GM12878 (cell line): ENCODE measurements around the gene SYPL2. TPM values are rescaled to one million over a fixed set of nuclear protein-coding genes. Genes with fewer than 3 reads are reported as not detected.
A peak's percentile ranks its signal among the peaks of the same experiment; 100 is the strongest.

Source experiments
- ASH2L ChIP-seq: fragments of 300-600, 200-600 bp; sonication (generic); IDR thresholded peaks from 2 replicates; pipeline ENCODE4 v1.6.1; 2017; ENCODE audit warnings: low read depth, mild to moderate bottlenecking, borderline replicate concordance
- CBX3 ChIP-seq: fragments of 200-600 bp; sonication (generic); IDR thresholded peaks from 2 replicates; pipeline ENCODE4 v1.6.1; 2016; ENCODE audit warnings: low read depth, borderline replicate concordance
- CEBPB ChIP-seq, 2 experiments: fragments of 150-350 bp in 1 of 2; IDR thresholded peaks; 2 replicates each; pipeline ENCODE4 v1.6.1; 2012 to 2014; ENCODE audit warnings: low read depth in 2 of 2, low read length in 2 of 2, borderline replicate concordance in 1 of 2, inconsistent platforms in 1 of 2
- CREB1 ChIP-seq: IDR thresholded peaks from 2 replicates; pipeline ENCODE4 v1.6.1; 2012; ENCODE audit warnings: low read depth, mild to moderate bottlenecking, inconsistent platforms
- CREM ChIP-seq: IDR thresholded peaks from 2 replicates; pipeline ENCODE4 v1.6.1; 2014; ENCODE audit warnings: antibody characterized with exemption, low read depth
- E2F8 ChIP-seq: fragments of 450-650 bp; IDR thresholded peaks from 2 replicates; pipeline ENCODE4 v1.6.1; 2018; ENCODE audit warnings: mild to moderate bottlenecking, low read depth, moderate library complexity; ENCODE audit not compliant: partially characterized antibody
- IRF5 ChIP-seq: fragments of 450-650 bp; IDR thresholded peaks from 2 replicates; pipeline ENCODE4 v1.6.1; 2017; ENCODE audit warnings: borderline replicate concordance
- MLLT1 ChIP-seq: fragments of 450-650 bp; IDR thresholded peaks from 2 replicates; pipeline ENCODE4 v1.6.1; 2016; ENCODE audit warnings: mild to moderate bottlenecking
- NBN ChIP-seq: fragments of 450-650 bp; IDR thresholded peaks from 2 replicates; pipeline ENCODE4 v1.6.1; 2016
- NR2F1 ChIP-seq: fragments of 450-650 bp; conservative IDR thresholded peaks from 2 replicates; pipeline ENCODE4 v1.6.1; 2017; ENCODE audit warnings: mild to moderate bottlenecking
- POLR2A ChIP-seq: IDR thresholded peaks from 2 replicates; pipeline ENCODE4 v1.6.1; 2011; ENCODE audit warnings: low read depth, mild to moderate bottlenecking, low read length
- POLR2AphosphoS2 ChIP-seq: IDR thresholded peaks from 2 replicates; pipeline ENCODE4 v1.6.1; 2011; ENCODE audit warnings: low read depth, mild to moderate bottlenecking, low read length, improper control_type of control experiment, moderate library complexity
- POLR2AphosphoS5 ChIP-seq: IDR thresholded peaks from 2 replicates; pipeline ENCODE4 v1.6.1; 2011; ENCODE audit warnings: mild to moderate bottlenecking, low read length, inconsistent platforms
- RB1 ChIP-seq: fragments of 450-650 bp; formaldehyde crosslinking; IDR thresholded peaks from 2 replicates; pipeline ENCODE4 v1.6.1; 2017; ENCODE audit warnings: mild to moderate bottlenecking, borderline replicate concordance
- RUNX3 ChIP-seq: IDR thresholded peaks from 2 replicates; pipeline ENCODE4 v1.6.1; 2012; ENCODE audit warnings: low read length, inconsistent platforms
- SP1 ChIP-seq: IDR thresholded peaks from one replicate; pipeline ENCODE4 v1.6.1; 2011; ENCODE audit warnings: low read depth, low read length
- TARDBP ChIP-seq: IDR thresholded peaks from 2 replicates; pipeline ENCODE4 v1.6.1; 2016; ENCODE audit warnings: borderline replicate concordance
- TBL1XR1 ChIP-seq: IDR thresholded peaks from 2 replicates; pipeline ENCODE4 v1.6.1; 2012; ENCODE audit warnings: low read depth, low read length, improper control_type of control experiment
- TCF12 ChIP-seq: IDR thresholded peaks from 2 replicates; pipeline ENCODE4 v1.6.1; 2011; ENCODE audit warnings: low read depth, mild to moderate bottlenecking, low read length
- ZBTB11 ChIP-seq: fragments of 450-650 bp; formaldehyde crosslinking; IDR thresholded peaks from 2 replicates; pipeline ENCODE4 v1.5.0; 2022; ENCODE audit warnings: mild to moderate bottlenecking, missing genetic modification characterization
- ZNF207 ChIP-seq: fragments of 450-650 bp; IDR thresholded peaks from 2 replicates; pipeline ENCODE4 v1.6.1; 2014; ENCODE audit warnings: antibody characterized with exemption, mild to moderate bottlenecking, borderline replicate concordance
- polyA plus RNA-seq, 11 experiments: library from polyadenylated mRNA; depleted of rRNA in 4 of 11; unstranded in 6 of 11; stranded (reverse) in 5 of 11; fragments of >200 nt; fragmentation: Nextera tagmentation in 4 of 11; fragmentation: Illumina TruSeq in 1 of 11; extraction: Ambion mirVana in 4 of 11; extraction: Trizol in 1 of 11; gene quantifications; 1 replicate in 1 of 11; 2 replicates in 10 of 11; pipeline versions ENCODE4 v1.2.1 to v1.2.3, GENCODE V29; 2011 to 2016; ENCODE audit warnings: inconsistent platforms in 2 of 11, missing spikeins in 2 of 11, low read depth in 1 of 11
- total RNA-seq, 4 experiments: library from RNA; depleted of rRNA in 3 of 4; stranded (reverse); fragments of >200 nt in 3 of 4; fragmentation: Illumina TruSeq in 1 of 4; extraction: Trizol in 1 of 4; gene quantifications; 2 replicates each; pipeline versions ENCODE4 v1.2.1 to v1.2.3, GENCODE V29; 2013 to 2021

Gene SYPL2
- total and polyA plus RNA-seq, 10 of the 15 experiments (the other 5 are each of a cell fraction or from before 2014, with no cell fraction given), result 0.04 to 0.11 (median 0.06) TPM; not detected in 3

GRCh38 chr1:109483672-109484518, 17.5 kb downstream of the SYPL2 start, which contains the start of gene ATXN7L2 (continued):
- no peak for TF ChIP-seq E2F8
- TF ChIP-seq TCF12, result peak; percentile 33; the same call in 1 of the 2 replicates
- peak; percentile 84; the same call in 1 of the 2 replicates for TF ChIP-seq ZNF207
- TF ChIP-seq CREB1, result peak; percentile 86
- TF ChIP-seq ZBTB11 (CRISPR knock-in tag), result no peak
- TF ChIP-seq TARDBP, result peak; percentile 62; the same call in 1 of the 2 replicates
- peak; percentile 96 for TF ChIP-seq SP1
- peak; percentile 69; the same call in 1 of the 2 replicates for TF ChIP-seq TBL1XR1
- peak; percentile 93 for TF ChIP-seq CREM
- TF ChIP-seq POLR2AphosphoS5, result peak; percentile 84
- TF ChIP-seq IRF5, result no peak
- no peak for TF ChIP-seq CEBPB (IDR thresholded peaks at IDR 0.05; ENCODE audit: borderline replicate concordance in 1 of 2, low read depth in 2 of 2, low read length in 2 of 2)
- peak; percentile 59; the same call in 1 of the 2 replicates for TF ChIP-seq ASH2L
- peak; percentile 98 for TF ChIP-seq NBN
- TF ChIP-seq NR2F1, result peak; percentile 46; the same call in 1 of the 2 replicates
- TF ChIP-seq CBX3, result no peak
- TF ChIP-seq POLR2AphosphoS2, result 0 out of 2 replicates have a peak, but pooled peaks have one; percentile 60
- TF ChIP-seq RB1, result peak; percentile 59; the same call in 1 of the 2 replicates
- peak; percentile 61 for TF ChIP-seq RUNX3
- TF ChIP-seq POLR2A, result peak; percentile 91
- peak; percentile 96 for TF ChIP-seq MLLT1
